ENCODE data around the gene UBLCP1. TPM values are rescaled to one million over a fixed set of nuclear protein-coding genes. Genes with fewer than 3 reads are reported as not detected.
"Not testable (repeated sequence)": the region's sequence is repeated elsewhere in the genome, so short reads cannot be mapped to it uniquely, and the experiment has no call there.

The UBLCP1 gene
- total RNA-seq, 1 experiment from 2014 or later = 23.0 TPM

- Mint-ChIP-seq H3K9me3 (ENCODE audit: unreplicated experiment) (no peaks in the 10 kb centered on the region), H3K27me3 (ENCODE audit: insufficient read depth, unreplicated experiment) (peaks cover 11% of the 10 kb centered on the region)
- CTCF ChIA-PET = no interaction called here
Measured at GRCh38 chr5:159231167-159231566, 31.9 kb upstream of the UBLCP1 start.

GRCh38 chr5:159235871-159236520, 27.1 kb upstream of the UBLCP1 start:
- H3K4me3 Mint-ChIP-seq (ENCODE audit: unreplicated experiment); POLR2A ChIA-PET; H3K4me1 Mint-ChIP-seq (ENCODE audit: low read depth, unreplicated experiment); H3K36me3 Mint-ChIP-seq (ENCODE audit: insufficient read depth, unreplicated experiment); H3K27me3 ChIP-seq (replicated peaks; ENCODE audit: control insufficient read depth, insufficient read depth, low read length); intact Hi-C loops (cut with micrococcal nuclease; ENCODE audit: unreplicated experiment); H3K27me3 Mint-ChIP-seq (ENCODE audit: insufficient read depth, unreplicated experiment); H3K4me3 ChIP-seq (ENCODE audit: low read depth, low read length); BruUV-seq (replicated peaks); H3K9me3 ChIP-seq; DNase-seq; H3K27ac Mint-ChIP-seq (ENCODE audit: unreplicated experiment); CTCF ChIA-PET; H3K9me3 Mint-ChIP-seq (ENCODE audit: unreplicated experiment); H3K36me3 ChIP-seq (ENCODE audit: control insufficient read depth, insufficient read depth, low read length); H3K4me1 ChIP-seq: not testable (repeated sequence)

More at GRCh38 chr5:159231167-159231566, 31.9 kb upstream of the UBLCP1 start:
- Histone ChIP-seq H3K27me3 (replicated peaks; ENCODE audit: control insufficient read depth, insufficient read depth, low read length) (no peaks in the 10 kb centered on the region; the same call in 1 of the 2 replicates), H3K4me3 (ENCODE audit: low read depth, low read length) (no peak overlapping the region), H3K9me3 (no peaks in the 10 kb centered on the region), H3K36me3 (ENCODE audit: control insufficient read depth, insufficient read depth, low read length) (no peaks in the 10 kb centered on the region), H3K4me1 (0 out of 2 replicates have a peak, but pooled peaks cover 4% of the 10 kb centered on the region)
- Mint-ChIP-seq H3K4me3 (ENCODE audit: unreplicated experiment) (no peak overlapping the region), H3K27ac (ENCODE audit: unreplicated experiment) (no peak overlapping the region), H3K36me3 (ENCODE audit: insufficient read depth, unreplicated experiment) (no peaks in the 10 kb centered on the region), H3K4me1 (ENCODE audit: low read depth, unreplicated experiment) (peaks cover 7% of the 10 kb centered on the region)
- no peak for TF ChIP-seq CTCF (IDR thresholded peaks at IDR 0.05; ENCODE audit: insufficient read depth in 1 of 2, low read depth in 1 of 2, low read length in 1 of 2, severe bottlenecking in 1 of 2, unreplicated experiment in 1 of 2)
- POLR2A ChIA-PET = no interaction called here
- intact Hi-C loops (cut with micrococcal nuclease; ENCODE audit: unreplicated experiment) = no loop called here
- DNase-seq = no peak
- BruUV-seq (replicated peaks) = no TSS peak

- POLR2A ChIA-PET = no interaction called here
Measured at GRCh38 chr5:159240301-159240870, 22.7 kb upstream of the UBLCP1 start.

More at GRCh38 chr5:159240301-159240870, 22.7 kb upstream of the UBLCP1 start:
- H3K9me3 ChIP-seq = no peaks in the 10 kb centered on the region
- no peak for TF ChIP-seq CTCF (IDR thresholded peaks at IDR 0.05; ENCODE audit: insufficient read depth in 1 of 2, low read depth in 1 of 2, low read length in 1 of 2, severe bottlenecking in 1 of 2, unreplicated experiment in 1 of 2)
- no peak overlapping the region for H3K4me3 Mint-ChIP-seq (ENCODE audit: unreplicated experiment)
- no peaks in the 10 kb centered on the region for H3K4me1 Mint-ChIP-seq (ENCODE audit: low read depth, unreplicated experiment)
- no peaks in the 10 kb centered on the region for H3K9me3 Mint-ChIP-seq (ENCODE audit: unreplicated experiment)
- BruUV-seq (replicated peaks) = no TSS peak
- no peaks in the 10 kb centered on the region for H3K27me3 ChIP-seq (replicated peaks; ENCODE audit: control insufficient read depth, insufficient read depth, low read length)
- H3K36me3 ChIP-seq (ENCODE audit: control insufficient read depth, insufficient read depth, low read length) = no peaks in the 10 kb centered on the region
- H3K27me3 Mint-ChIP-seq (ENCODE audit: insufficient read depth, unreplicated experiment) = peaks cover 5% of the 10 kb centered on the region
- H3K4me1 ChIP-seq = no peaks in the 10 kb centered on the region
- H3K4me3 ChIP-seq (ENCODE audit: low read depth, low read length) = no peak overlapping the region
- intact Hi-C loops (cut with micrococcal nuclease; ENCODE audit: unreplicated experiment) = no loop called here
- no peak for DNase-seq
- H3K27ac Mint-ChIP-seq (ENCODE audit: unreplicated experiment) = no peak overlapping the region
- H3K36me3 Mint-ChIP-seq (ENCODE audit: insufficient read depth, unreplicated experiment) = no peaks in the 10 kb centered on the region
- CTCF ChIA-PET = no interaction called here

Data from Caco-2 (cell line).